ENCODE data around the gene ATXN1.
"Not testable (repeated sequence)": the region's sequence is repeated elsewhere in the genome, so short reads cannot be mapped to it uniquely, and the experiment has no call there.

The ATXN1 gene

GRCh38 chr6:16644540-16645250 lies 116.6 kb downstream of the ATXN1 start:
- no peak for DNase-seq (ENCODE audit: low read depth, low spot score)

DNA sequence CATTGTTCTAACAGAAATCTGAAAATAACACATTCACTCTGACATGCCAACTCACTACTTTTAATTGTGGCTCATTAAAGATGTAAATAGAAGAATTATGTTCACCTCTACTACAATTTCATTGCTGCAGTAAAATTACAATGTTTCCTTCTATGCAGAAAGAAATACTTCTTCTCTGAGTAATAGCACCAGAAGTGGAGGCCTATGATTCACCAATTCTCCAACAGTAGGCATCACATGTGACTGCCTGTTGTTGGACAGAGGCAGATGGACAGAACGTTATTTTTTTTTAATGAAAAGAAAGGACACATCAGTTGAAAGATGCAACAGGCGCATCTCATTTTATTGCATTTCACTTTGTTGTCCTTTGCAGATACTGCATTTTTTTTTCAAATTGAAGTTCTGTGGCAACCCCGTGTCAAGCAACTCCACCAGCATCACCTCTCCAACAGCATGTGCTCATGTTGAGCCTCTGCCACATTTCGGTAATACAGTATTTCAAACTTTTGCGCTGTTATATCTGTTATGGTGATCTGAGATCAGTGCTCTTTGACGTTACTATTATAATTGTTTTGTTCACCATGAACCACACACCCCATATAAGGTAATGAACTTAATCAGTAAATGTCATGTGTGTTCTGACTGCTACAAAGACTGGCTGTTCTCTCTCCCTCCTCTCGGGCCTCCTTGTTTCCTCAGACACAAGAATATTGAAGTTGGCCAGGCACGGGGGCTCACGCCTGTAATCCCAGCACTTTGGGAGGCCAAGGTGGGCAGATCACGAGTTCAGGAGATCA lies 121.4 kb downstream of the ATXN1 start:
- peak; percentile 23 for DNase-seq (ENCODE audit: low read depth, low spot score)

- no peak for DNase-seq (ENCODE audit: low read depth, low spot score)
These were observed 123.6 kb downstream of the ATXN1 start for GRCh38 chr6:16637635-16638034.

DNA sequence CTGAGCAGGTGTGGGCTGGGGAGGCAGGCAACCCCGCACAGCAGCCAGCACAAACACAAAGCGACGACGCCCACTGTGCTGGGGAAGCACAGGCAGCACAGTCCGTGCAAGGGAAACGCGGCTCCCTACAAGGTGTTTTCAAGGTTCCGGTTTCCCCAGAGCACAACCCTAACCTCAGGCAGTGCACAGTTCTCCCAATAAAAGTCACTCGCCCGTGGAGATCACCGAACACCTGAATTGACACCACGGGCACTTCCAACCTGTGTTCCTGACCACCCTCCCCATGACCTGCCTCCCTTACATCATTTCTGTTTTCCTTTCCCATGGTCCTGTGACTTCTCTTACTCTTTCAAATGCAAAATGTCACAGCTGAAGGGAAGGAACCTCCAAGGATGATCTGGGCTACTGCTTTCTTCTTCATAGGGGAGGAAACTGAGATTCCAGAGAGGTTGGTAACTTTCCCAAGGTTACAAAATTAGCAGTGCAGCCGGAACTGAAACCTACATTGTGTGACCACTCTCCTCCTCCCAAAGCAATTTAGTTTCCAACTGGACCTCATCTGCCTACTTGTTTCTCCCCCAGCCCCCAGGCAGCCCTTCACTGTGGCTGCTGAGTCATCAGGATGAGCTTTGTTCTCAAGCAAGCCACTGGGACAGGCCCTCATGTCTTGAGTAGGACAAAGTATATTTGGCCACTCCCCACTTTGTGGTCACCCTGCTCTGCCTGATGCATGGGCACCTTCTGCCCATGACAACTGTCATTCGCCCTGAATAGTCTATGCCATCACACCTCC lies 125.3 kb downstream of the ATXN1 start:
- no peak for DNase-seq (ENCODE audit: low read depth, low spot score)

DNA sequence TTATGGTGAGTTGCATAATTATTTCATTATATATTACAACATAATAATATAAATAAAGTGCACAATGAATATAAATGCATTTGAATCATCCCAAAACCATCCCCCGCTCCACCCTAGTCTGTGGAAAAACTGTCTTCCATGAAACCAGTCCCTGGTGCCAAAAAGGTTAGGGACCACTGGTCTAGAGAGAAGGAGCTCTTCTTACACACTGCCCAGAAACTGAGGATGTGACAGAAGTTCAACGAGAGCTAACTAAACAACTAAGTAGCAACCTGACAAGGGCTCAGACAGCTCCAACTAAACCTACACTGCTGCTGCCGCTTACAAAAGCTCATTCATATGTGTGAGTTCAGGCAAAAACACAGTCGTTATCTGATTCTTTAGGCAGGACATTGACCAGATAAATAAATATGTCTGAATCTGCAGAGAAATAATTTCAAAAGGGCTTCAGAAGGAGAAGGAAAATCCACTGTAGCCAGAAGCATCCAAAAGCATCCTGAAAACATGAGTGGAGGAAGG lies 125.9 kb downstream of the ATXN1 start:
- no peak for DNase-seq (ENCODE audit: low read depth, low spot score)

DNA sequence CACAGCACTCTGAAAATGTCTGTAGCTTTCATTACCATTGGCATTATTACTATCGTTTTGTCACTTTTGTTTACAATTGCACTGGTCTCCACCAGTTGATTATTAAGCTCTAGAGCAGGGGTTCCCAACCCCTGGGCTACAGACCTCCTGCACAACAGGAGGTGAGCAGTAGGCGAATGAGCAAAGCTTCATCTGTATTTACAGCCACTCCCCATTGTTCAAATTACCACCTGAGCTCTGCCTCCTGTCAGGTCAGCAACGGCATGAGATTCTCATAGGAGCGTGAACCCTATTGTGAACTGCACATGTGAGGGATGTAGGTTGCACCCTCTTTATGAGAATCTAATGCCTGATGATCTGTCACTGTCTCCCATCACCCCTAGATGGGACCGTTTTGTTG lies 126.4 kb downstream of the ATXN1 start:
- no peak for DNase-seq (ENCODE audit: low read depth, low spot score)

DNA sequence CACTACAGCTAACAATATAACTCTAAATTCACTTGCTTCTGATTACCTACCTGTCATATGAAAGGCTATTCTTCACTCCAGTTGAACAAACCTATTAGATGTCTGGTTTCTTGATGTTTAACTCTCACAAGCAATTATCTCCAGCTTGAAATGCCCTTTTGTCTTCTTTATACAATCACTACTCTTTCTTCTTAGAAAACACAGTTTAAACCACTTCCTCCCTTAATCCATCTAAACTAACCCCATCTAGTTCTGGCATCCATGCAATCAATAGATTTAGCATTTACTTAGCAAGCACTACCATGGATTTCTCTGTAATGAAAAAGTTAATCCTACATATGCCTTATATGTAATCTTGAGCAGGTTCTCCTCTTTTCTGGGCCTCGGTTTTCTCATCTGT lies 127.3 kb downstream of the ATXN1 start:
- no peak for DNase-seq (ENCODE audit: low read depth, low spot score)

DNA sequence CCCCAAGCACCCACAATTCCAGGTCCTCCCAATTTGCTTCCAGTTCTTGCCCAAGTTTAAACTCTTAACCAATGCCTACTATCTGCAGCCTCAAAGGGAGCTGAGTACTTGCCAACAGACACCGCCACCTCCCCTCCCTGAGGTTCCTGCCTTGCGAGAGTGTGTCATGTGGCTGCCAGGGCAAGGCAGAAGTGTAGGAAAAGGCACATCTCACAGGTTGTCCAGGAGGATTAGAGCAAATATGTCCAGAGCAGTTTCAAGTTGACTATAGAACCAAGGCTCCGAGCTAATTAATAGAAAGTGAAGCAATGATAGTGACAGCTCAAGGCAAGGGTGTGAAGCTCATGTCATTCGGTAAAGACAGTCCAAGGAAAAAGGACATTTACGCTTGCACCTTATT lies 127.8 kb downstream of the ATXN1 start:
- DNase-seq (ENCODE audit: low read depth, low spot score) = no peak

- DNase-seq (ENCODE audit: low read depth, low spot score) = no peak
These were observed 129.2 kb downstream of the ATXN1 start for GRCh38 chr6:16632101-16632500.

- DNase-seq (ENCODE audit: low read depth, low spot score) = no peak
These were observed 131.1 kb downstream of the ATXN1 start for GRCh38 chr6:16630026-16630643.

- DNase-seq (ENCODE audit: low read depth, low spot score) = not testable (repeated sequence)
These were observed 132.7 kb downstream of the ATXN1 start for GRCh38 chr6:16628580-16628979.

DNA sequence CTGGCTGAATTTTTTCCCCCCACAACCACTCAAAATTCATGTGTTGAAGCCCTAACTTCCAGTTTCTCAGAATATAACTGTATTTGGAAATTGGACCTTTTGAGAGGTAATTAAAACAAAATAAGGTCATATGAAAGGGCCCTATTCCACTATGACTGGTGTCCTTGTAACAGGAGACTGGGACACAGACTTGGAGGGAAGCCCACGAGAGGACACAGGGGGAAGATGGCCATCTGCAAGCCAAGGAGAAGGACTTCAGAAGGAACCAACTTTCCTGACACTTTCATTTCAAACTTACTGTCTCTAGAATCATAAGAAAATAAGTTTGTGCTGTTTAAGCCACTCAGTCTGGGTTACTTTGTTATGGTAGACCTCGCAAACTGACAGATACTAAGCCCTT lies 134.6 kb downstream of the ATXN1 start:
- DNase-seq (ENCODE audit: low read depth, low spot score) = no peak

- DNase-seq (ENCODE audit: low read depth, low spot score) = no peak
These were observed 135.7 kb downstream of the ATXN1 start for GRCh38 chr6:16625291-16626265.

DNA sequence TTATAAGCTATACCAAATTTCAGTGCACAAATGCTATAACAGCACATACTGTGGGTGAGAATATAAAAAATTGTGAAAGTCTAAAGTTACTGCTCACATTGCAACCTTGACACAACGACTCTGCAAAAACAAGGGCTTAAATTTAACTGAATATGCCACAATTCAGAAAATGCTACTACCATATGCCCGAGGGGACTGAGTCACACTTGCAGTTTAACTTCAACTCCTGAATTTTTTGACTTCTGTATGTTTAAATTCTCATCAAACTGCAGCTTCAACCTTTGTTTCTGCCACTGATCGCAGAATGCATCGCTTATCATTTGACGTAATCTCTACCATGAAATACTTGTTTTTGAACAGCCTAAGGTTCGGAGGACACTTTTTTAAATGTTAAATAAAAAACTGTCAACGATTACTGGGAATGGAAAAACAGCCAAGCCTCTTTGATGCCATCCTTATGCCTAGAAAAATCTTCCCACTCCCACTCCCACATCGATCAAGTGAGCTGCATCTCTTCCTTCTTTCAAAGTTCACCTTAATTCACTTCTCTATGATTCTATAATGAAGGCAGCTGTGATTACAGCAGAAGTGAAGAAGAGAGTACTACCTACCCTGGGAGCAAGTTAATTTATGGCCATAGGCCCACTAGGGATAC lies 136.5 kb downstream of the ATXN1 start:
- DNase-seq (ENCODE audit: low read depth, low spot score) = no peak

DNA sequence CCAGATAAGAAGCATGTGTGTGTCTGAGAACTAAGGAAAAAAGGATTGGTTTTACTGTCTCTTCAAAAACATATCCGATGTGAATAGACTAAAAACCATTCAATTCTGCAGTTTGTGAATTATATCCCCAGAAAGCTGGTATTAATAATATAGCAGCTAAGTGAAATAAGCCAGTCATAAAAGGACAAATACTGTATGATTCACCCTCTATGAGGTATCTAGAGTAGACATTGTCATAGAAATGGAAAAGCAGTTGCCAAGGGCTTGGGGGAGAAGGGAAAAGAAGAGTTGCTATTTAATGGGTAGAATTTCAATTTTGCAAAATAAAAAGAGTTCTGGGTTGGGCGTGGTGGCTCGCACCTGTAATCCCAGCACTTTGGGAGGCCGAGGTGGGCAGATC lies 137.5 kb downstream of the ATXN1 start:
- no peak for DNase-seq (ENCODE audit: low read depth, low spot score)

- no peak for DNase-seq (ENCODE audit: low read depth, low spot score)
These were observed 138.1 kb downstream of the ATXN1 start for GRCh38 chr6:16623029-16623653.

DNA sequence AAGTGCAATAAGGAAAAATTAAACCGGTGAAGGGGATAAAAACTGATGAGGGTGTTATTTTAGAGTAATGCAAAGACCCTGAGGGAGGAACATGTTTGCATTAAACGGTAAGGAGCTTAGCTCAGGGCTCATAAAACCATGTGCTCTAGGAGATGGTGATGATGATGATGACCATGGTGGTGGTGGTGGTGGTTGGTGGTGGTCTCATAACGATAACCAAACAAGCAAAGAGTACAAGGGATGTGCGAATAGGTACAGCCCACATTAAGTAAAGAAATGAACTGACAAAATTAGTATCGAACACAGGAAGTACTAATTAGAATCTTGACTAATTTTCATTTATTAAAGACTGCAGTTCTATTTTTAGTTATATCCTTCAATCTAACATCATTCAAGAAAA lies 139.1 kb downstream of the ATXN1 start:
- DNase-seq (ENCODE audit: low read depth, low spot score) = no peak

- DNase-seq (ENCODE audit: low read depth, low spot score) = no peak
These were observed 140.3 kb downstream of the ATXN1 start for GRCh38 chr6:16621002-16621401.

DNA sequence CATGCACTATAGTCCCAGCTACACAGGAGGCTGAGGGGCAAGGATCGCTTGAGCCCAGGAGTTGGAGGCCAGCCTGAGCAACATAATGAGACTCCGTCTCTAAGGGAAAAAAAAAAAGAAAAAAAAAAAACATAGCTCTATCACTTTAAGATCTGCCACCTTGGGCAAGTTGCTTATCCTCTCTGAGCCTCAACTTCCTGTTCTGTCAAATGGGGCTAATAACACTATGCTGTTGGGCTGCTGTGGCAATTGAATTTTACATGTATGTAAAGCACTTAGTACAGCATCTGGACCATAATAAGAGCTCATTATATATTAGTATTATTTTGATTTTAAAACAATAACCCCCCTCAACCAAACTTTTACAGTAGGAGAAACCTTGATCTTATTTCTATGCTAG lies 141.5 kb downstream of the ATXN1 start:
- DNase-seq (ENCODE audit: low read depth, low spot score) = no peak

- no peak for DNase-seq (ENCODE audit: low read depth, low spot score)
These were observed 142.3 kb downstream of the ATXN1 start for GRCh38 chr6:16618962-16619361.

Measured in smooth muscle cell of the brain vasculature (primary cell).